Adipocyte (in vitro differentiated cells): ENCODE results near the gene MCM3AP.
"Not testable (repeated sequence)": the region's sequence is repeated elsewhere in the genome, so short reads cannot be mapped to it uniquely, and the experiment has no call there.

ENCODE experiments used
- DNase-seq: peaks from one replicate; pipeline ENCODE4 v3.0.0-alpha.2; 2015; ENCODE audit warnings: low read depth
- H3K27me3 ChIP-seq: replicated peaks from 2 replicates; pipeline ENCODE4 v1.7.0; 2013; ENCODE audit warnings: mild to moderate bottlenecking, low read length, moderate library complexity; ENCODE audit not compliant: control insufficient read depth, insufficient read depth
- H3K36me3 ChIP-seq: 2 replicates; pipeline ENCODE4 v1.7.0; 2013; ENCODE audit warnings: low read length, mild to moderate bottlenecking, moderate library complexity; ENCODE audit not compliant: control insufficient read depth, insufficient read depth, severe bottlenecking
- H3K4me1 ChIP-seq: 2 replicates; pipeline ENCODE4 v1.7.0; 2013; ENCODE audit warnings: mild to moderate bottlenecking, low read length, moderate library complexity; ENCODE audit not compliant: control insufficient read depth, insufficient read depth
- H3K4me3 ChIP-seq: 2 replicates; pipeline ENCODE4 v1.7.0; 2013; ENCODE audit warnings: mild to moderate bottlenecking, low read length, moderate library complexity
- H3K9ac ChIP-seq: 2 replicates; pipeline ENCODE4 v1.7.0; 2013; ENCODE audit warnings: mild to moderate bottlenecking, low read length, moderate library complexity
- H3K9me3 ChIP-seq: 2 replicates; pipeline ENCODE4 v1.7.0; 2013; ENCODE audit warnings: mild to moderate bottlenecking, low read length, moderate library complexity; ENCODE audit not compliant: control insufficient read depth

The MCM3AP gene

DNA sequence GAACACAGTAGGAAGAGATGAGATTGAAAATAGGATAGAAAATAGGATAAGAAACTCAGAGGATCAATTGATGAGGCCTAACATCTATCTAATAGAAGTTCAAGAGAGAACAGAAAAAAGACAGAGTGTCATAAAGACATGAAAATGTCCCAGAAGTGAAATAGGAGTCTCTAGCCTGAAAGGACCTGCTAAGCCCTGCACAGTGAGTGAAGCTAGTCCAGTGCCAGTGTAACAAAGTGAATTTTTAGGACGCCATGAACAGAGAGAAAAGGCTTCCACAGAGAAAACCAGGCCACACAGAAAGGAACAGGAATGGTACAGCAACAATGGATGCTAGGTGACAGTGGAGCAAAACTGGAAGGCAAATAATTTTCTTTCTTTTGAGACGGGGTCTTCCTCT is 36.6 kb downstream of the MCM3AP start:
- peaks cover 96% of the 10 kb centered on the region for H3K36me3 ChIP-seq
- H3K27me3 ChIP-seq: no peaks in the 10 kb centered on the region
- no peaks in the 10 kb centered on the region for H3K9me3 ChIP-seq
- H3K4me3 ChIP-seq: no peak overlapping the region
- no peaks in the 10 kb centered on the region for H3K4me1 ChIP-seq
- DNase-seq: no peak
- H3K9ac ChIP-seq: no peak overlapping the region

GRCh38 chr21:46248422-46248782 is 37.0 kb downstream of the MCM3AP start:
- Histone ChIP-seq H3K9me3 (no peaks in the 10 kb centered on the region), H3K9ac (no peak overlapping the region), H3K27me3 (no peaks in the 10 kb centered on the region), H3K4me3 (no peak overlapping the region), H3K36me3 (peaks cover 96% of the 10 kb centered on the region), H3K4me1 (no peaks in the 10 kb centered on the region)
- DNase-seq: no peak

GRCh38 chr21:46247699-46248421 is 37.6 kb downstream of the MCM3AP start:
- no peaks in the 10 kb centered on the region for H3K4me1 ChIP-seq
- H3K36me3 ChIP-seq: peaks cover 96% of the 10 kb centered on the region
- H3K9me3 ChIP-seq: no peaks in the 10 kb centered on the region
- H3K27me3 ChIP-seq: no peaks in the 10 kb centered on the region
- H3K4me3 ChIP-seq: no peak overlapping the region
- H3K9ac ChIP-seq: no peak overlapping the region
- no peak for DNase-seq

- no peak for DNase-seq
- Histone ChIP-seq H3K9ac (no peak overlapping the region), H3K36me3 (peaks cover 96% of the 10 kb centered on the region)
Measured at GRCh38 chr21:46246345-46246744, 39.1 kb downstream of the MCM3AP start.

GRCh38 chr21:46245213-46245915 is 40.0 kb downstream of the MCM3AP start:
- no peaks in the 10 kb centered on the region for H3K9me3 ChIP-seq
- H3K36me3 ChIP-seq: peaks cover 96% of the 10 kb centered on the region
- H3K9ac ChIP-seq: no peak overlapping the region
- no peaks in the 10 kb centered on the region for H3K27me3 ChIP-seq
- no peak overlapping the region for H3K4me3 ChIP-seq
- no peaks in the 10 kb centered on the region for H3K4me1 ChIP-seq
- DNase-seq: no peak

More at GRCh38 chr21:46246345-46246744, 39.1 kb downstream of the MCM3AP start:
- Histone ChIP-seq H3K4me3 (no peak overlapping the region), H3K27me3 (no peaks in the 10 kb centered on the region), H3K4me1 (no peaks in the 10 kb centered on the region), H3K9me3 (no peaks in the 10 kb centered on the region)

DNA sequence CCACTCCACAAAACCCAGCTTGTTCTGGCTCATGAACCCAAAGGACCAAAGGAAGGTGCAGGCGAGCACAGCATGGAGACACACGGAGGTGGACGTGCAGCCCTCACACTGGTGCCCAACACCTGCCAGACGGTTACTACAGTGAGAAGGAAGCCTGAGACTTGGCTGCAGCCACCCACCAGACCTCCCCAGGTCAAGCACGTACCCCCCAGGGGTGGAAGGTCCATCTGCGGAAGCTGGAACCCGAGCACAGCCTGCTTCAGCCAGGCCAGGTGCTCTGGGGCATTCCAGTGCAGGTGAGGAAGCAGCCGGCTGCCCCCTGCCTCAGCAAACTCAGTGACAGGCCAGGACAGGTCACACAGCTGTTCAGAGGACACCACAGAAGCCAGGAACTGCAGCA is 40.8 kb downstream of the MCM3AP start:
- Histone ChIP-seq H3K27me3 (no peaks in the 10 kb centered on the region), H3K4me1 (no peaks in the 10 kb centered on the region), H3K36me3 (peaks cover 96% of the 10 kb centered on the region), H3K9ac (no peak overlapping the region), H3K9me3 (no peaks in the 10 kb centered on the region), H3K4me3 (no peak overlapping the region)
- DNase-seq: no peak

DNA sequence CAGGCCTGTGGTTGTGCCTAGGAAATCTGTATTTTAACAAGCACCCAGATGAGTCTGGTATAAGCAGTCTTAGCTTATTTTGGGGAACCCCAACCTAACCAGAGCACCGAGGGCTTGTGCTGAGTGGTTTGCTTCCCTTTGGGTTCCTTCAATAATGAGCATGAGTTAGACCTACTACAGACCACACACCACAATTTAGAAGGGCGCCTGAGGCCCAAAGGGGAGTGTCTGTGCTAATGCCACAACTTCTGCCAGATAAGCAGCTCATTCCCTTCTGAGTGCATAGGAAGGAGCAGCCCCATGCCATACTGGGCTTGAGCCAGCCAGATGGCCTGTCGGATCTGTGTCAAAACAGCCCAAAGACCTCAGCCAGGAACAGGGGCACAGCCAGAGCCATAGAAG is 41.5 kb downstream of the MCM3AP start:
- Histone ChIP-seq H3K4me3 (no peak overlapping the region), H3K4me1 (no peaks in the 10 kb centered on the region), H3K36me3 (peaks cover 98% of the 10 kb centered on the region), H3K9me3 (no peaks in the 10 kb centered on the region), H3K27me3 (no peaks in the 10 kb centered on the region), H3K9ac (no peak overlapping the region)
- no peak for DNase-seq

- Histone ChIP-seq H3K4me1 (no peaks in the 10 kb centered on the region), H3K9me3 (no peaks in the 10 kb centered on the region), H3K27me3 (no peaks in the 10 kb centered on the region), H3K9ac (no peak overlapping the region), H3K36me3 (peaks cover 98% of the 10 kb centered on the region), H3K4me3 (no peak overlapping the region)
- DNase-seq: no peak
Measured at GRCh38 chr21:46243325-46243724, 42.1 kb downstream of the MCM3AP start.

GRCh38 chr21:46241577-46241976 is 43.8 kb downstream of the MCM3AP start:
- peaks cover 95% of the 10 kb centered on the region for H3K36me3 ChIP-seq
- H3K4me3 ChIP-seq, DNase-seq, H3K9me3 ChIP-seq, H3K4me1 ChIP-seq, H3K9ac ChIP-seq, H3K27me3 ChIP-seq: not testable (repeated sequence)

DNA sequence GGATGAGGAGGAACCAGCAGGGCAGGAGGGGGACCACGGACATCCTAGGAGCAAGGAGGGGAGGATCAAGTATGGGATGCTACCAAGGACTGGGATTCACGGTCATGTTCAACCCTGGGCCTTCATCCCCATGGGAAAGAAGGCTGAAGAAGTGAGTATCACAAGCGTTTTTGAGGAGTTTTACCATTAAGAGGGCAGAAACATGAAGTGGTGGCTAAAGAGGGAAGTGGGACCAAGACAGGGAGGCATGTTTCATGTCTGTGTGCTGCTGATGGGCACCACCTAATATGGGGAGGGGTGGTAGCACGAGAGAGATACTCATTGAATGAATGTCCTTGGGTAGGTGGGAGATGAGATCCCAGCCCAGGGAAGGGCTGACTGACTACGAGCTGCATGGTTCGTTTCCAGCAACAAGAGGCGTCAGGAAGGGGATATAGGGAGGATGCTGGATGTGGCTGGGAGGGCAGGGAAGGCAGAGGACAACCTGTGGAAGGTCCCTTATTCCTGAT is 45.5 kb downstream of the MCM3AP start:
- no peaks in the 10 kb centered on the region for H3K4me1 ChIP-seq
- no peak overlapping the region for H3K9ac ChIP-seq
- H3K9me3 ChIP-seq: no peaks in the 10 kb centered on the region
- H3K4me3 ChIP-seq: no peak overlapping the region
- no peaks in the 10 kb centered on the region for H3K27me3 ChIP-seq
- DNase-seq: no peak
- H3K36me3 ChIP-seq: peaks cover 95% of the 10 kb centered on the region

GRCh38 chr21:46237474-46237873 is 47.9 kb downstream of the MCM3AP start:
- Histone ChIP-seq H3K36me3 (peaks cover 94% of the 10 kb centered on the region), H3K9ac (no peak overlapping the region)

More at GRCh38 chr21:46237474-46237873, 47.9 kb downstream of the MCM3AP start:
- no peak for DNase-seq
- Histone ChIP-seq H3K4me3 (no peak overlapping the region), H3K9me3 (no peaks in the 10 kb centered on the region), H3K27me3 (no peaks in the 10 kb centered on the region), H3K4me1 (no peaks in the 10 kb centered on the region)
